Sigmoid colon (tissue), 4 donors: ENCODE data around the gene HERC3.

Source experiments
- EP300 ChIP-seq, 4 donors: sonication (generic); formaldehyde crosslinking; IDR thresholded peaks; one replicate each; pipeline ENCODE4 v1.6.1; 2017; ENCODE audit warnings: antibody characterized with exemption in 4 of 4
- POLR2A ChIP-seq, 2 donors: fragments of 450-650 bp; IDR thresholded peaks; one replicate each; pipeline ENCODE4 v1.6.1; 2016; ENCODE audit warnings: antibody characterized with exemption in 2 of 2, mild to moderate bottlenecking in 2 of 2, moderate library complexity in 2 of 2
- POLR2AphosphoS5 ChIP-seq, 4 donors: sonication (generic); formaldehyde crosslinking; IDR thresholded peaks; one replicate each; pipeline ENCODE4 v1.6.1; 2017; ENCODE audit warnings: antibody characterized with exemption in 4 of 4
- TF ChIP-seq, protein P1 (sequence below), 4 experiments: fragments of 450-650 bp in 3 of 4; fragments of 200-600 bp in 1 of 4; IDR thresholded peaks; one replicate each; pipeline ENCODE4 v1.5.1; 2016 to 2019; ENCODE audit warnings: antibody characterized with exemption in 4 of 4, mild to moderate bottlenecking in 3 of 4, moderate library complexity in 2 of 4

GRCh38 chr4:88661739-88662138 is 69.5 kb downstream of the HERC3 start:
- no peak for TF ChIP-seq POLR2A (IDR thresholded peaks at IDR 0.05)
- TF ChIP-seq POLR2AphosphoS5 (IDR thresholded peaks at IDR 0.05): no peak
- TF ChIP-seq, protein P1, sequence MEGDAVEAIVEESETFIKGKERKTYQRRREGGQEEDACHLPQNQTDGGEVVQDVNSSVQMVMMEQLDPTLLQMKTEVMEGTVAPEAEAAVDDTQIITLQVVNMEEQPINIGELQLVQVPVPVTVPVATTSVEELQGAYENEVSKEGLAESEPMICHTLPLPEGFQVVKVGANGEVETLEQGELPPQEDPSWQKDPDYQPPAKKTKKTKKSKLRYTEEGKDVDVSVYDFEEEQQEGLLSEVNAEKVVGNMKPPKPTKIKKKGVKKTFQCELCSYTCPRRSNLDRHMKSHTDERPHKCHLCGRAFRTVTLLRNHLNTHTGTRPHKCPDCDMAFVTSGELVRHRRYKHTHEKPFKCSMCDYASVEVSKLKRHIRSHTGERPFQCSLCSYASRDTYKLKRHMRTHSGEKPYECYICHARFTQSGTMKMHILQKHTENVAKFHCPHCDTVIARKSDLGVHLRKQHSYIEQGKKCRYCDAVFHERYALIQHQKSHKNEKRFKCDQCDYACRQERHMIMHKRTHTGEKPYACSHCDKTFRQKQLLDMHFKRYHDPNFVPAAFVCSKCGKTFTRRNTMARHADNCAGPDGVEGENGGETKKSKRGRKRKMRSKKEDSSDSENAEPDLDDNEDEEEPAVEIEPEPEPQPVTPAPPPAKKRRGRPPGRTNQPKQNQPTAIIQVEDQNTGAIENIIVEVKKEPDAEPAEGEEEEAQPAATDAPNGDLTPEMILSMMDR (IDR thresholded peaks at IDR 0.05): no peak
- no peak for TF ChIP-seq EP300 (IDR thresholded peaks at IDR 0.05)
